ENCODE data around the gene JAML.
A peak's percentile ranks its signal among the peaks of the same experiment; 100 is the strongest.

The JAML gene

GRCh38 chr11:118224511-118225188 lies at the start of gene JAML:
JAML (minus strand) TSS chr11:118225011; CDS start chr11:118214866, 10,145 bp downstream.
- DNase-seq, result no peak

- DNase-seq, result no peak
Observed at GRCh38 chr11:118274186-118274585, 49.4 kb upstream of the JAML start.

- no peak for DNase-seq
Observed at GRCh38 chr11:118272001-118272400, 47.2 kb upstream of the JAML start.

GRCh38 chr11:118267486-118267885 lies 42.7 kb upstream of the JAML start:
- DNase-seq, result no peak

- no peak for DNase-seq
Observed at GRCh38 chr11:118265954-118266353, 41.1 kb upstream of the JAML start.

GRCh38 chr11:118264569-118265465 lies 40.0 kb upstream of the JAML start:
- DNase-seq, result no peak

GRCh38 chr11:118263695-118264568 lies 39.1 kb upstream of the JAML start, which contains the start of gene MPZL2:
MPZL2 (minus strand) TSS chr11:118264297; CDS start chr11:118264153, 144 bp downstream.
- DNase-seq, result peak; percentile 15

GRCh38 chr11:118263112-118263511 lies 38.3 kb upstream of the JAML start:
- DNase-seq, result no peak

GRCh38 chr11:118260353-118260752 lies 35.5 kb upstream of the JAML start:
- no peak for DNase-seq

- no peak for DNase-seq
Observed at GRCh38 chr11:118259138-118259537, 34.3 kb upstream of the JAML start.

GRCh38 chr11:118258410-118258809 lies 33.6 kb upstream of the JAML start:
- no peak for DNase-seq

- DNase-seq, result no peak
Observed at GRCh38 chr11:118252688-118253087, 27.9 kb upstream of the JAML start.

GRCh38 chr11:118251858-118252652 lies 27.2 kb upstream of the JAML start, which contains the start of gene MPZL3:
MPZL3 (minus strand) TSS chr11:118252365; CDS start chr11:118252294, 71 bp downstream.
- peak; percentile 98 for DNase-seq

- DNase-seq, result no peak
Observed at GRCh38 chr11:118247041-118247440, 22.2 kb upstream of the JAML start.

GRCh38 chr11:118245936-118246562 lies 21.2 kb upstream of the JAML start:
- no peak for DNase-seq

GRCh38 chr11:118243993-118244762 lies 19.4 kb upstream of the JAML start:
- DNase-seq, result no peak

- DNase-seq, result no peak
Observed at GRCh38 chr11:118243161-118243560, 18.4 kb upstream of the JAML start.

- no peak for DNase-seq
Observed at GRCh38 chr11:118241764-118242098, 16.9 kb upstream of the JAML start.

- DNase-seq, result no peak
Observed at GRCh38 chr11:118240999-118241763, 16.4 kb upstream of the JAML start.

All from DMS153 (cell line).